SK-N-MC (cell line): ENCODE measurements around the gene CAPRIN1.

Source experiments
- DNase-seq: peaks from one replicate; pipeline ENCODE4 v3.0.0-alpha.2; 2011; ENCODE audit warnings: low read depth, low spot score
- H3K27ac ChIP-seq: fragments of 200-600 bp; sonication (generic); 2 replicates; pipeline ENCODE4 v1.5.1; 2016; ENCODE audit warnings: mixed run types
- H3K36me3 ChIP-seq: fragments of 200-600 bp; sonication (generic); 2 replicates; pipeline ENCODE4 v1.6.1; 2017; ENCODE audit warnings: antibody characterized with exemption, low read length, mixed read lengths; ENCODE audit not compliant: insufficient read depth
- H3K4me3 ChIP-seq: fragments of 200-600 bp; sonication (generic); 2 replicates; pipeline ENCODE4 v1.5.1; 2016
- H3K9ac ChIP-seq: fragments of 200-600 bp; sonication (generic); 2 replicates; pipeline ENCODE4 v1.8.0; 2017; ENCODE audit warnings: mixed run types, mixed read lengths; ENCODE audit not compliant: insufficient read length
- H3K9me3 ChIP-seq: fragments of 200-600 bp; sonication (generic); 2 replicates; pipeline ENCODE4 v1.6.1; 2017; ENCODE audit warnings: low read depth, mild to moderate bottlenecking, antibody characterized with exemption, low read length, moderate library complexity, mixed read lengths
- EZH2 ChIP-seq: fragments of 200-600 bp; sonication (generic); IDR thresholded peaks from one replicate; pipeline ENCODE4 v1.6.1; 2017; ENCODE audit warnings: antibody characterized with exemption
- FOXP2 ChIP-seq: optimal IDR thresholded peaks from 2 replicates; pipeline ENCODE3; 2011; ENCODE audit warnings: mild to moderate bottlenecking, moderate library complexity; ENCODE audit not compliant: insufficient read depth; ENCODE audit errors: extremely low read length, control extremely low read depth
- POLR2AphosphoS5 ChIP-seq: IDR thresholded peaks from 2 replicates; pipeline ENCODE4 v1.6.1; 2012; ENCODE audit warnings: mild to moderate bottlenecking, low read depth, low read length, borderline replicate concordance

Gene CAPRIN1

GRCh38 chr11:34124885-34125668 is 73.5 kb downstream of the CAPRIN1 start:
- Histone ChIP-seq H3K36me3 (peaks cover 87% of the 10 kb centered on the region), H3K4me3 (no peak overlapping the region), H3K9me3 (no peaks in the 10 kb centered on the region), H3K9ac (no peak overlapping the region), H3K27ac (no peak overlapping the region)
- DNase-seq = no peak
- TF ChIP-seq EZH2 = no peak
- TF ChIP-seq POLR2AphosphoS5 = no peak
- TF ChIP-seq FOXP2 = no peak

DNA sequence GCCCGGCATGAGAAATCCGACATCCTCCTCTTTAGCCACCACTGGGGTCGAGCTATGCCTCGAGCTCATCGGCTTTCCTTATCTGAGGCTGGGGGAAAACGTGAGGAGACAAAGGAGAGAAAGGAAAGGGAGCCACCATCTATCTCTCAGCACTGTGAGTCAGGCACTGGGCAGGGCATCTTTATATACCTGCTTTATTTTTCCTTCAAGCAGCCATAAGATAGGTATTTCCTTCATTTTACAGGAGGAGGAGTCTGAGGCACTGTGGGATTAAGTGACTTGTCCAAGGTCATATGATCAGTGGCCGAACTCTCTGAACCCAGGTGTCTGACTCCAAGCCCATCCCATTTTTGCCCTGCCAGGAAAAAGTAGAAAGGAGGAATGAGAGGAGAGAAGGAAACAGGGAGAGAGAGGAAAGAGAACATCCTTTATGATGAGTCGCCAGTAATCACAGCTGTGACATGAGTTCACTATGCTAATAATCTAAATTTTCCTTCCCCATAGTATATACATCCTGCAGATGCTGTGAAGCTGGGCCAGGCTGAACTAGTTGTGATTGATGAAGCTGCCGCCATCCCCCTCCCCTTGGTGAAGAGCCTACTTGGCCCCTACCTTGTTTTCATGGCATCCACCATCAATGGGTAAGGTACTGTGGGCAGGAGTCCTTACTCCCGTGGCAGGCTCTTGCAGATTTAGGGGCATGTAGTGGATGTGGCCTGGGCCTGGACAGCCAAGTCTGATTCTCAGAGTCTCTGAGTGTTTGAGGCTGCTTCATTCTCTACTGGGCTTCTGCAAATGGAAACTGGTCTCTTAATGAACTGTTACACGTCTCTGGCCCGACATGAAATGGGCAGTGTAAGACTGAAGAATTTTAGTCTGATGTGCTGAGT is 75.7 kb downstream of the CAPRIN1 start:
- H3K27ac ChIP-seq = no peak overlapping the region
- H3K36me3 ChIP-seq = peaks cover 91% of the 10 kb centered on the region
- no peak for TF ChIP-seq FOXP2
- no peak overlapping the region for H3K4me3 ChIP-seq
- no peak for DNase-seq
- H3K9ac ChIP-seq = no peak overlapping the region
- no peaks in the 10 kb centered on the region for H3K9me3 ChIP-seq

DNA sequence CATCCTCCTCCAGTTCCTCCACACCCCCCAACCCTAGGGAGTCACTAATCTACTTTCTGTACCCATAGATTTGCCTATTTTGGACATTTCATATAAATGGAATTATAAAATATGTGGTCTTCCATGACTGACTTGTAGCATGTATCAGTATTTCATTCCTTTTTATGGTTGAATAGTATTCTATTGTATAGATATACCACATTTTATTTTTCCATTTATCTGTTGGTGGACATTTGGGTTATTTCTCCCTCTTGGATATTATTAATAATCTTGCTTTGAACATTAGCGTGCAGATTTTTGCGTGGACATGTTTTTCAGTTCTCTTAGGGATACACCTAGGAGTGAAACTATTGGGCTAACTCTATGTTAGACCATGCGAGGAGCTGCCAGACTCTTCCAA is 77.3 kb downstream of the CAPRIN1 start:
- Histone ChIP-seq H3K9me3 (no peaks in the 10 kb centered on the region), H3K27ac (no peak overlapping the region), H3K36me3 (peaks cover 89% of the 10 kb centered on the region), H3K4me3 (no peak overlapping the region), H3K9ac (no peak overlapping the region)
- no peak for TF ChIP-seq FOXP2
- no peak for TF ChIP-seq EZH2
- TF ChIP-seq POLR2AphosphoS5 = no peak
- DNase-seq = no peak

DNA sequence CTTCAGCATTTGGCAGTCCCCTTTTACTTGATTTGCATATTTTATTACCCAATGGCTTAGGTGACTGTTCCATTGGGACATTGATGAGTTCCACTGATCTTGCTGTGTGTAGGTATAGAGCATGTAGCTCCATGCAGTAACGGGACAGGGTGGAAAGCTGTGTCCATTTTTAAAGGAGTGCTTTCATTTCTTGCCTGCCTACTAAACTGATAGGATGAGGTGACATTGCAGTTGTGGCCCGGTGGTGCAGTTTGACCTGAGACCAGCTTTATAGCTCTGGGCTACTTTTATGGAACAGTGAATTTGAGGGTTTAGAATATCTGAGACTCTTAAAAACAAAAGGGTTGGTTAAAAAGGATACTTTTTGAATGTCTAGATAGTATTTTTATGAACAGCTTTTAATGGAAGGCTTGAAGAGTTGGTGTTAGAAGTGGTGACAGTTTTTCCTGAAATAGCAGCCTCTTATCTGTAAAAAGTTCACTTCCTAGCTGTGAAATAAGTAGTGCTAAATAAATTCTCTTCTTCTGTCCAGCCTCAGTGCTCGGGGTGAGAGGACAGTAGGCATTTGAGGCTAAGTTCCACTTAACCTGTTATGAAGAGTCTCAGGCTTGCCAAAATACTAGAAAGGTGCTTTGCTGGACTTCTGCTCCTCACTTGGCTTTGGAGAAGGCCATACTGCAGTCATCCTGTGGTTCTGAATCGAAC is 80.9 kb downstream of the CAPRIN1 start:
- peaks cover 86% of the 10 kb centered on the region for H3K36me3 ChIP-seq
- no peak for DNase-seq
- TF ChIP-seq FOXP2 = no peak
- TF ChIP-seq EZH2 = no peak
- TF ChIP-seq POLR2AphosphoS5 = no peak
- no peak overlapping the region for H3K4me3 ChIP-seq
- no peak overlapping the region for H3K9ac ChIP-seq
- H3K9me3 ChIP-seq = no peaks in the 10 kb centered on the region
- H3K27ac ChIP-seq = no peak overlapping the region

GRCh38 chr11:34134765-34135164 is 83.2 kb downstream of the CAPRIN1 start:
- Histone ChIP-seq H3K36me3 (peaks cover 89% of the 10 kb centered on the region), H3K9me3 (no peaks in the 10 kb centered on the region), H3K9ac (no peak overlapping the region), H3K27ac (no peak overlapping the region), H3K4me3 (no peak overlapping the region)
- no peak for TF ChIP-seq FOXP2
- no peak for TF ChIP-seq EZH2
- no peak for TF ChIP-seq POLR2AphosphoS5
- DNase-seq = no peak

- peaks cover 90% of the 10 kb centered on the region for H3K36me3 ChIP-seq
- H3K27ac ChIP-seq = no peak overlapping the region
- H3K4me3 ChIP-seq = no peak overlapping the region
- no peaks in the 10 kb centered on the region for H3K9me3 ChIP-seq
- TF ChIP-seq FOXP2 (no peak), POLR2AphosphoS5 (no peak), EZH2 (no peak)
- H3K9ac ChIP-seq = no peak overlapping the region
- no peak for DNase-seq
These were observed 83.9 kb downstream of the CAPRIN1 start for GRCh38 chr11:34135439-34135838.

DNA sequence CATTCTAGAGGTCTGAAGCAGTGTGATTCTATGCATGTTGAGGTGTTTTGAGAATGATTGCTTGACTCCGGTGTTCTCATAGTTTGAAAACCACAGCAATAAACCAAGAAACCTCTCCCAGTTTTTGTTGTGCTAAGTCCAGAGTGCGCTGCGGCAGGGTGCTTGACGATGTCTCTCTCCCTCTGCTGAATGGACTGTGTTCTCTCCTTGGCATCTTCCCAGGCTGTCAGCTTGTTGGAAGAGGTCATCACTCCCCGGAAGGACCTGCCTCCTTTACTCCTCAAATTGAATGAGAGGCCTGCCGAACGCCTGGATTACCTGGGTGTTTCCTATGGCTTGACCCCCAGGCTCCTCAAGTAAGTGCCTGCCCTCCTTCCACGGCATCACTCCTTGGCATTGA is 84.9 kb downstream of the CAPRIN1 start:
- H3K36me3 ChIP-seq = peaks cover 90% of the 10 kb centered on the region

GRCh38 chr11:34139346-34139745 is 87.8 kb downstream of the CAPRIN1 start:
- Histone ChIP-seq H3K4me3 (no peak overlapping the region), H3K9ac (no peak overlapping the region), H3K36me3 (peaks cover 95% of the 10 kb centered on the region), H3K27ac (no peak overlapping the region), H3K9me3 (no peaks in the 10 kb centered on the region)
- no peak for DNase-seq
- TF ChIP-seq FOXP2 = no peak

More for the DNA sequence above, 84.9 kb downstream of the CAPRIN1 start:
- TF ChIP-seq EZH2 = no peak
- TF ChIP-seq POLR2AphosphoS5 = no peak
- TF ChIP-seq FOXP2 = no peak
- Histone ChIP-seq H3K4me3 (no peak overlapping the region), H3K9me3 (no peaks in the 10 kb centered on the region), H3K27ac (no peak overlapping the region), H3K9ac (no peak overlapping the region)
- no peak for DNase-seq

- no peaks in the 10 kb centered on the region for H3K9me3 ChIP-seq
- no peak overlapping the region for H3K9ac ChIP-seq
- no peak overlapping the region for H3K27ac ChIP-seq
- peaks cover 95% of the 10 kb centered on the region for H3K36me3 ChIP-seq
- TF ChIP-seq POLR2AphosphoS5 (no peak), EZH2 (no peak), FOXP2 (no peak)
- no peak for DNase-seq
- no peak overlapping the region for H3K4me3 ChIP-seq
These were observed 88.6 kb downstream of the CAPRIN1 start for GRCh38 chr11:34140149-34140548.
